MCF 10A (cell line): ENCODE results near the gene CNOT3. TPM values are rescaled to one million over a fixed set of nuclear protein-coding genes. Genes with fewer than 3 reads are reported as not detected.

Source experiments
- BruUV-seq: library from RNA; stranded (reverse); fragments of 400-500 nt; replicated peaks from 2 replicates; lab custom pipeline; 2021; lab: Mats Ljungman, UMichigan
- CTCF ChIA-PET: fragments of 300-600 bp; sonication (Branson Sonifier 250); formaldehyde crosslinking; extraction: SDS; loops from one replicate; lab custom pipeline; 2021; ENCODE audit warnings: antibody characterized with exemption, inconsistent platforms; lab: Yijun Ruan, JAX
- POLR2A ChIA-PET: fragments of 300-600, 350-650 bp; sonication (Branson Sonifier 250); formaldehyde crosslinking; extraction: SDS; loops from one replicate; lab custom pipeline; 2020; ENCODE audit warnings: antibody characterized with exemption, inconsistent platforms; lab: Yijun Ruan, JAX
- DNase-seq: peaks from one replicate; pipeline ENCODE4 v3.0.0-alpha.2; 2018; ENCODE audit not compliant: unreplicated experiment
- H3K27ac Mint-ChIP-seq: one replicate; pipeline ENCODE4 v1.8.0; 2022; ENCODE audit warnings: mild to moderate bottlenecking, low read depth, mixed read lengths; ENCODE audit not compliant: unreplicated experiment
- H3K27me3 Mint-ChIP-seq: one replicate; pipeline ENCODE4 v1.8.0; 2022; ENCODE audit warnings: mixed read lengths; ENCODE audit not compliant: insufficient read depth, unreplicated experiment
- H3K36me3 Mint-ChIP-seq: one replicate; pipeline ENCODE4 v1.8.0; 2022; ENCODE audit warnings: mild to moderate bottlenecking, moderate library complexity, mixed read lengths; ENCODE audit not compliant: insufficient read depth, unreplicated experiment
- H3K4me1 Mint-ChIP-seq: one replicate; pipeline ENCODE4 v1.8.0; 2022; ENCODE audit warnings: mixed read lengths; ENCODE audit not compliant: insufficient read depth, unreplicated experiment
- H3K4me3 Mint-ChIP-seq: one replicate; pipeline ENCODE4 v1.8.0; 2022; ENCODE audit warnings: mild to moderate bottlenecking, moderate library complexity, mixed read lengths; ENCODE audit not compliant: unreplicated experiment
- H3K9me3 Mint-ChIP-seq: one replicate; pipeline ENCODE4 v1.8.0; 2022; ENCODE audit warnings: mixed read lengths; ENCODE audit not compliant: unreplicated experiment
- intact Hi-C: fragments of 100-400 bp; cut with micrococcal nuclease; formaldehyde crosslinking; loops from 2 replicates; pipeline ENCODE4 v1.14.1; 2022
- total RNA-seq: library from RNA; stranded (reverse); gene quantifications from 2 replicates; pipeline ENCODE4 v1.2.3, GENCODE V29; 2022
- TF ChIP-seq, protein P1 (sequence below): fragments of 200-600 bp; IDR thresholded peaks from one replicate; pipeline ENCODE4 v1.8.0; 2022; ENCODE audit warnings: antibody characterized with exemption, mild to moderate bottlenecking; ENCODE audit not compliant: unreplicated experiment

CNOT3 gene
- total RNA-seq, 1 experiment from 2014 or later: 80.5 TPM

DNA sequence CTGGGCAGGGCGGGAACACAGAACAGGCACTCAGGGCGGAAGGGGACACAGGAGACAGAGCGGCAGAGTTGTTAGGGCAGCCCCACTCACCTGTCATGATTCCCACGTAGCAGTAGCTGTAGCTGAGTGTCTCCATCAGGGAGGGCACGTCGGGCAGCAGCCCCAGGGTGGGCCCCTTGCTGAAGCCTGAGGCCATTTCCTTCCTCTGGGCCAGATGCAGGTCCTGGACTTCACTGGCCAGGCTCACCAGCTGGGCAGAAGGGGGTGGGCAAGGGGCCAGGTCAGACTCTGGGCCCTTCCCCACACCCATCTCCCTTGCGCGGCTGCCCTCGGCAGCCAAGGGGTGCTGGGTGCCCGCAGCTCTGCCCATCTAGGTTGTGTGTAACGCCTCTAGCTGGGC is 45.9 kb downstream of the CNOT3 start:
- Mint-ChIP-seq H3K27ac (no peak overlapping the region), H3K4me1 (peaks cover 15% of the 10 kb centered on the region), H3K27me3 (no peaks in the 10 kb centered on the region), H3K36me3 (peaks cover 26% of the 10 kb centered on the region), H3K4me3 (no peak overlapping the region), H3K9me3 (no peaks in the 10 kb centered on the region)
- no peak for DNase-seq
- CTCF ChIA-PET: interaction anchor here (0.6 to 1.2 kb wide), 3 partner anchors 13 to 208 kb away, joined by 3 to 4 read pairs (median 4); no protein-coding TSS in a partner anchor
- POLR2A ChIA-PET: no interaction called here
- TF ChIP-seq, protein P1, sequence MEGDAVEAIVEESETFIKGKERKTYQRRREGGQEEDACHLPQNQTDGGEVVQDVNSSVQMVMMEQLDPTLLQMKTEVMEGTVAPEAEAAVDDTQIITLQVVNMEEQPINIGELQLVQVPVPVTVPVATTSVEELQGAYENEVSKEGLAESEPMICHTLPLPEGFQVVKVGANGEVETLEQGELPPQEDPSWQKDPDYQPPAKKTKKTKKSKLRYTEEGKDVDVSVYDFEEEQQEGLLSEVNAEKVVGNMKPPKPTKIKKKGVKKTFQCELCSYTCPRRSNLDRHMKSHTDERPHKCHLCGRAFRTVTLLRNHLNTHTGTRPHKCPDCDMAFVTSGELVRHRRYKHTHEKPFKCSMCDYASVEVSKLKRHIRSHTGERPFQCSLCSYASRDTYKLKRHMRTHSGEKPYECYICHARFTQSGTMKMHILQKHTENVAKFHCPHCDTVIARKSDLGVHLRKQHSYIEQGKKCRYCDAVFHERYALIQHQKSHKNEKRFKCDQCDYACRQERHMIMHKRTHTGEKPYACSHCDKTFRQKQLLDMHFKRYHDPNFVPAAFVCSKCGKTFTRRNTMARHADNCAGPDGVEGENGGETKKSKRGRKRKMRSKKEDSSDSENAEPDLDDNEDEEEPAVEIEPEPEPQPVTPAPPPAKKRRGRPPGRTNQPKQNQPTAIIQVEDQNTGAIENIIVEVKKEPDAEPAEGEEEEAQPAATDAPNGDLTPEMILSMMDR: no peak
- no TSS peak for BruUV-seq
- intact Hi-C loops: no loop called here

DNA sequence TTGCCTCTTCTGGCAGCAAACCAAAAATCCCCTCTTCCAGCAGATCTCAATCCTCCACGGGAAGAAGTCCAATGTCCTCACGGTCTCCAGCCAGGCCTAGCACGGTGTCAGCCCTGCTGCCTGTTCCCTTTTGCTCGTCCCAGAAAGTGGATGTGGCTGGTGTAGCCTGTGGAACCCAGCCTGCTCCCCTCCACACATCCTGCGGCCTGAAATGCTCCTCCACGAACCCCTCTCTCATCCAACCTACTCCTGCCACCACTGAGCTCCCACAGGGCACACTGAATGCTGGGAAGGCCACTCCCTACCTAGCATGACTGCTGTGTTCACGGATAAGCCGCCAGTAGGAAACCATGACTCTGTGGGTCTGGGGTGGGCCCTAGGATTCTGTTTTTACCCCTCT is 48.8 kb downstream of the CNOT3 start:
- ChIA-PET CTCF (interaction anchor here (0.6 to 2.1 kb wide), 8 partner anchors 13 to 45 kb away, joined by 3 to 12 read pairs (median 5); partner anchors contain the start of genes LENG1 and TMC4), POLR2A (interaction anchor here (9.1 kb wide), 1 partner anchor 18 kb away, joined by 324 read pairs; the partner anchor contains the start of gene RPS9)
- intact Hi-C loops: no loop called here
- Mint-ChIP-seq H3K4me3 (no peak overlapping the region), H3K27ac (peak overlapping the region; percentile 78), H3K27me3 (no peaks in the 10 kb centered on the region), H3K9me3 (no peaks in the 10 kb centered on the region), H3K36me3 (peaks cover 38% of the 10 kb centered on the region), H3K4me1 (peaks cover 15% of the 10 kb centered on the region)
- TF ChIP-seq, protein P1: no peak
- TSS peak; percentile 24 for BruUV-seq
- no peak for DNase-seq

DNA sequence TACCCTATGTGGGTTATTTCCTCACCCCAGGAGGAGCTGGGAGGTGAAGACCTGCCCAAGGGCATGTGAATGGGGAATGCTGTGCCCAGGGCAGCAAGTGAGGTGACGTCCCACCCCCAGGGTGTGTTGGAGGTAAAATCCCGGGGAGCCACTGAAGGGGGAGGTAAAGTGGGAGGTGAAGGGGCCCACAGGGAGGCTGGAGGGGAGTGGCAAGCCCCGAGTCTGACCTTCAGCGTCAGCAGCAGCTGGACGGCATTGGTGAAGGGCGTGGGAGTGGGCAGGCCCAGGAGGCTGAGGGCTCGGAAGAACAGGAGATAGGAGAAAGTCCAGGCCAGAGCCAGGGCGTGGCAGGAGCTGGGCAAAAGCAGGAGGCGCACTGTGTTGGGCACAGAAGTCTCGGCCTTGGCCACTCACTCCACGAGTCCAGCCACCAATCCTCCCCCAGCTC is 49.4 kb downstream of the CNOT3 start:
- Mint-ChIP-seq H3K27ac (peak overlapping the region; percentile 78), H3K4me1 (peaks cover 15% of the 10 kb centered on the region), H3K27me3 (no peaks in the 10 kb centered on the region), H3K36me3 (peaks cover 43% of the 10 kb centered on the region), H3K4me3 (peak overlapping the region; percentile 85), H3K9me3 (no peaks in the 10 kb centered on the region)
- TF ChIP-seq, protein P1: no peak
- CTCF ChIA-PET: interaction anchor here (0.5 to 2.1 kb wide), 12 partner anchors 14 to 874 kb away, joined by 3 to 12 read pairs (median 4); partner anchors contain the start of genes LENG1 and TMC4
- DNase-seq: no peak
- POLR2A ChIA-PET: interaction anchor here (3.1 to 9.1 kb wide), 3 partner anchors 10 to 17 kb away, joined by 17 to 324 read pairs (median 24); partner anchors contain the start of genes RPS9 and TMC4
- BruUV-seq: no TSS peak
- intact Hi-C loops: no loop called here

DNA sequence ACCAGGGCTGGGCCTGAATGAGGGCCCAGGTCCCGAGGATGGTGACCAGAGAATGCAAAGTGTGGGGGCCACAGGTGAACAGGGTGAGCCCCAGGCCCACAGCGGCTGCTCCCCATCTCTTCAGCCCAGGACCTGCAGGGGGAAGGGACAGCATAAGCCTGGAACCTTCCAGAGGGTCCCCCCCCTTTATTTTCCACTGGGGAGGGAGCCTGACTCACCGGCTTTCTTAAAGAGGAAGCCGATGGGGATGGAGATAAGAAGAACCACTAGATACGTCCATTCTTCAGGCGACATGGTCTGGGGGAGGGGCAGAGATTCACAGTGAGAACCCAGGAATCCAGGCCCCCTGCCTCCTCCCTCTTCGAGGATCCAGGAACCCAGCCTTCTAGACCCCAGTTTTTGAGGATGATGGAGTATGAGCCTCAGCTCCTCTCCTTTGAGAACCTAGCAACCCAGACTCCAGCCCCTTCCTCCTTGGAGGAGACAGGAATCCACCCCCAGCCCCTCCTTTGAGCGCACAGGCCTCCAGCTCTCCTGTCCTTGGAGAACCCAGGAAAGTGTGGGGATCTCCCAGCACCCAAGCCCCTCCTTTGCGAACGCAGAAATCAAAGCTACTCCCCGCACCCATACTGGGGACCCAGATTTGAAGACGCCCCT is 50.8 kb downstream of the CNOT3 start:
- H3K4me3 Mint-ChIP-seq: peak overlapping the region; percentile 85
- H3K27me3 Mint-ChIP-seq: no peaks in the 10 kb centered on the region
- peaks cover 20% of the 10 kb centered on the region for H3K4me1 Mint-ChIP-seq
- ChIA-PET POLR2A (interaction anchor here (0.7 to 9.1 kb wide), 9 partner anchors 12 to 1466 kb away, joined by 3 to 324 read pairs (median 17); partner anchors contain the start of genes CNOT3, LENG1, MYADM and PPP1R12C), CTCF (interaction anchor here (0.6 to 2.4 kb wide), 12 partner anchors 10 to 959 kb away, joined by 3 to 14 read pairs (median 3); partner anchors contain the start of gene TMC4)
- H3K36me3 Mint-ChIP-seq: peaks cover 52% of the 10 kb centered on the region
- peak overlapping the region; percentile 100 for H3K27ac Mint-ChIP-seq
- TF ChIP-seq, protein P1: no peak
- intact Hi-C loops: loop anchor here (2.0 kb wide), 1 partner anchor 52 kb away; the partner anchor contains the start of gene CNOT3
- no peaks in the 10 kb centered on the region for H3K9me3 Mint-ChIP-seq
- BruUV-seq: no TSS peak
- DNase-seq: peak; percentile 13
